HepG2 (cell line): ENCODE results near the gene ZNF574. TPM values are rescaled to one million over a fixed set of nuclear protein-coding genes. Genes with fewer than 3 reads are reported as not detected.

Experiments used
- ATAC-seq: fragments of 200-7000 bp; cut with Tn5 transposase; 3 replicates; pipeline ENCODE4 v1.9.1; 2020; ENCODE audit warnings: mild to moderate bottlenecking, moderate library complexity
- BruUV-seq: library from RNA; stranded (reverse); fragments of 400-500 nt; replicated peaks from 2 replicates; lab custom pipeline; 2021; lab: Mats Ljungman, UMichigan
- CTCF ChIA-PET: fragments of 300-600 bp; formaldehyde crosslinking; extraction: SDS; loops from one replicate; lab custom pipeline; 2021; ENCODE audit warnings: low total read pairs, inconsistent platforms, low intra/inter-chr PET ratio; lab: Yijun Ruan, JAX
- POLR2A ChIA-PET: fragments of 350-600 bp; sonication (Branson Sonifier 250); formaldehyde crosslinking; loops from one replicate; lab custom pipeline; 2020; ENCODE audit warnings: antibody characterized with exemption, inconsistent platforms; lab: Yijun Ruan, JAX
- DNase-seq: peaks from one replicate; pipeline ENCODE4 v3.0.0-alpha.2; 2015; ENCODE audit warnings: low spot score
- FAIRE-seq: peaks from 3 replicates; lab custom pipeline; 2011; peaks lifted over from hg19 to GRCh38; lab: Jason Lieb, UNC
- H2AFZ ChIP-seq: one replicate; pipeline ENCODE4 v1.6.1; 2011; ENCODE audit warnings: low read length, inconsistent platforms
- H3K27ac ChIP-seq: fragments of 300-600 bp; 3 replicates; pipeline ENCODE4 v1.8.0; 2011; ENCODE audit warnings: mixed run types, mild to moderate bottlenecking, mixed read lengths, low read length, inconsistent platforms; ENCODE audit not compliant: insufficient read depth; ENCODE audit errors: extremely low read length
- H3K27me3 ChIP-seq, 2 experiments: fragments of 200-600 bp in 1 of 2; 2 replicates in 1 of 2; 3 replicates in 1 of 2; pipeline versions ENCODE4 v1.6.0 to v1.8.0; 2011; ENCODE audit warnings: low read length in 2 of 2, mild to moderate bottlenecking in 2 of 2, moderate library complexity in 2 of 2, inconsistent platforms in 1 of 2; ENCODE audit not compliant: insufficient read depth in 2 of 2, control insufficient read depth in 1 of 2
- H3K36me3 ChIP-seq, 2 experiments: fragments of 200-600 bp in 1 of 2; replicated peaks in 1 of 2; 2 replicates in 1 of 2; 3 replicates in 1 of 2; pipeline versions ENCODE4 v1.5.1 to v1.8.0; 2011; ENCODE audit warnings: low read length in 2 of 2, inconsistent platforms in 1 of 2; ENCODE audit not compliant: insufficient read depth in 2 of 2, control insufficient read depth in 1 of 2
- H3K4me1 ChIP-seq: 2 replicates; pipeline ENCODE4 v1.5.1; 2012; ENCODE audit warnings: low read length, inconsistent platforms; ENCODE audit not compliant: insufficient read depth
- H3K4me2 ChIP-seq: 2 replicates; pipeline ENCODE4 v1.6.0; 2011; ENCODE audit warnings: low read depth, low read length, inconsistent platforms
- H3K4me3 ChIP-seq, 3 experiments: fragments of 200-600 bp in 1 of 3; sonication (generic), shearing (Covaris generic) in 1 of 3; replicated peaks in 1 of 3; 2 replicates each; pipeline ENCODE4 v1.5.1; 2011 to 2016; ENCODE audit warnings: low read length in 3 of 3, inconsistent platforms in 2 of 3, low read depth in 2 of 3, mild to moderate bottlenecking in 2 of 3, control low read depth in 1 of 3, mixed read lengths in 1 of 3; ENCODE audit not compliant: insufficient read depth in 1 of 3
- H3K79me2 ChIP-seq: one replicate; pipeline ENCODE4 v1.6.1; 2011; ENCODE audit warnings: low read length, inconsistent platforms; ENCODE audit not compliant: insufficient read depth
- H3K9ac ChIP-seq: 2 replicates; pipeline ENCODE4 v1.6.0; 2011; ENCODE audit warnings: mild to moderate bottlenecking, low read depth, low read length, inconsistent platforms; ENCODE audit not compliant: insufficient read depth
- H3K9me3 ChIP-seq: 2 replicates; pipeline ENCODE4 v1.5.1; 2012; ENCODE audit warnings: mild to moderate bottlenecking, low read length
- H4K20me1 ChIP-seq: 2 replicates; pipeline ENCODE4 v1.6.0; 2011; ENCODE audit warnings: inconsistent platforms, mild to moderate bottlenecking, low read length, moderate library complexity; ENCODE audit not compliant: insufficient read depth
- CAMTA2 ChIP-seq: sonication (generic); formaldehyde crosslinking; IDR thresholded peaks from 2 replicates; pipeline ENCODE4 v1.4.0; 2020; ENCODE audit warnings: mild to moderate bottlenecking, missing genetic modification reagents, borderline replicate concordance
- KDM3A ChIP-seq: IDR thresholded peaks from 2 replicates; pipeline ENCODE4 v1.6.1; 2018; ENCODE audit warnings: low read depth, missing compliant biosample characterization
- MEIS2 ChIP-seq: sonication (generic); formaldehyde crosslinking; IDR thresholded peaks from 2 replicates; pipeline ENCODE4 v1.9.0; 2021; ENCODE audit warnings: mild to moderate bottlenecking, missing genetic modification reagents
- NFKBIZ ChIP-seq: IDR thresholded peaks from 2 replicates; pipeline ENCODE4 v1.6.1; 2018; ENCODE audit warnings: missing genetic modification reagents, missing compliant biosample characterization
- PAWR ChIP-seq: sonication (generic); formaldehyde crosslinking; IDR thresholded peaks from 2 replicates; pipeline ENCODE4 v1.4.0; 2020; ENCODE audit warnings: missing genetic modification reagents, mild to moderate bottlenecking, borderline replicate concordance
- ZNF138 ChIP-seq: sonication (generic); formaldehyde crosslinking; IDR thresholded peaks from 2 replicates; pipeline ENCODE4 v1.5.0; 2020; ENCODE audit warnings: mild to moderate bottlenecking, low read depth, missing genetic modification reagents
- WGBS: methylation state at CpG from one replicate; pipeline ENCODE4 v1.1.6; 2017; ENCODE audit warnings: low lambda C conversion rate; 5-methylcytosine and 5-hydroxymethylcytosine counted together
- in situ Hi-C: cut with HindIII; loops from 2 replicates; pipeline ENCODE4 v1.10.0; 2017; ENCODE audit warnings: low pct_unique_long_range_greater_than_20kb; ENCODE audit not compliant: extremely low pct_ligation_motif_present
- intact Hi-C: fragments of 100-400 bp; cut with micrococcal nuclease; formaldehyde crosslinking; loops from one replicate; pipeline ENCODE4 v1.10.0; 2022; ENCODE audit not compliant: unreplicated experiment
- polyA plus RNA-seq, 8 experiments: library from polyadenylated mRNA; depleted of rRNA in 3 of 8; stranded (reverse) in 7 of 8; unstranded in 1 of 8; fragments of >200 nt; fragmentation: Illumina TruSeq in 4 of 8; extraction: Trizol in 4 of 8; gene quantifications; 2 replicates each; pipeline versions ENCODE4 v1.2.1 to v1.2.3, GENCODE V29; 2011 to 2016; ENCODE audit warnings: low read depth in 4 of 8, missing spikeins in 1 of 8, mixed read lengths in 1 of 8; ENCODE audit not compliant: insufficient read depth in 1 of 8
- total RNA-seq, 5 experiments: library from RNA; depleted of rRNA; stranded (reverse); fragments of >200 nt; fragmentation: Illumina TruSeq; extraction: Trizol; gene quantifications; 2 replicates each; pipeline ENCODE4 v1.2.3, GENCODE V29; 2016; ENCODE audit warnings: low read depth in 1 of 5
- TF ChIP-seq, protein P1 (sequence below): sonication (generic); formaldehyde crosslinking; IDR thresholded peaks from 2 replicates; pipeline ENCODE4 v1.4.0; 2020; ENCODE audit warnings: missing genetic modification reagents; ENCODE audit errors: not compliant biosample characterization
- TF ChIP-seq, protein P2 (sequence below): sonication (generic); formaldehyde crosslinking; IDR thresholded peaks from 2 replicates; pipeline ENCODE4 v1.5.0; 2020; ENCODE audit warnings: mild to moderate bottlenecking, missing genetic modification reagents

Gene ZNF574
- total and polyA plus RNA-seq, 2 of the 13 experiments (the other 11 are each of a cell fraction or from before 2014, with no cell fraction given): 7.7 to 7.9 TPM

DNA sequence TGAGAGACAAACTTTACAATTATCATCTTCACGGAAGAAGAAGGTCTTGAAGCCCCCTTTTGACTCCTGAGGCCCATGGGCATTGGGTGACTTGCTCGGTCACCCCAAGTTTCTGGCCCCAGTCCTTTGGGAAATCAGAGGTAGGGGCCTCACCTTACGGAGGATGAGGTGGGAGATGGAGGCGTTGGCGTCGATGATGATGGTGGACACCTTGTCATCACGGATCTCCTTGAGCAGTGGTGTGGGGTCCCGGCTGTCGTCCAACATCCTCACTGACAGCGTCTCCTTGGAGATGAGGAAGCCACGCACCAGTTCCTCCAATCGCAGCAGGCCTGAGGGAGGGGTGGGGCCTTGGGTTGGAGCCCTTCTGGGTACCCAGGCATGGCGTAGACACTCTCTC, 16.8 kb upstream of the ZNF574 start (continued):
- TF ChIP-seq, protein P1, sequence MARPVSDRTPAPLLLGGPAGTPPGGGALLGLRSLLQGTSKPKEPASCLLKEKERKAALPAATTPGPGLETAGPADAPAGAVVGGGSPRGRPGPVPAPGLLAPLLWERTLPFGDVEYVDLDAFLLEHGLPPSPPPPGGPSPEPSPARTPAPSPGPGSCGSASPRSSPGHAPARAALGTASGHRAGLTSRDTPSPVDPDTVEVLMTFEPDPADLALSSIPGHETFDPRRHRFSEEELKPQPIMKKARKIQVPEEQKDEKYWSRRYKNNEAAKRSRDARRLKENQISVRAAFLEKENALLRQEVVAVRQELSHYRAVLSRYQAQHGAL (CRISPR knock-in tag): no peak
- TF ChIP-seq KDM3A (CRISPR knock-in tag): no peak
- TF ChIP-seq MEIS2 (CRISPR knock-in tag): no peak
- no peak for TF ChIP-seq NFKBIZ (CRISPR knock-in tag)

DNA sequence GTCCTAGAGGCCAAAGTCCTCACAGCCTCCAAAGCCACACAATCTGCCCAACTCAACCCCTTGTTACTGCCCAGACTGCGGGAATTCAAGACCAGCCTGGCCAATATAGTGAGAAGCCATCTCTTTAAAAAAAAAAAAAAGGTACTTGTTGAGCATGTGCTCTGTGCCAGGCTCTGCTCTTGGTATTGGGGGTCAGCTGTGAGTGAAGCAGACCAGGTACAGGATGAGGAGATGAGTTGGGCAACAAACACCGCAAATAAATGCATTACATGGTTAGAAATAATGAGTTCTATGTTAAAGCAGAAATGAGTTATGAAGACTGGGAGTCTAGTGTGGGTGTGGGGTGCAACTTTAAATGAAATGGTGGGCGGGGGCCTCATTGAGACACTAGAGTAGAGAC, 15.8 kb upstream of the ZNF574 start:
- no peak for FAIRE-seq

More for the DNA sequence above, 15.8 kb upstream of the ZNF574 start:
- H3K9me3 ChIP-seq: no peaks in the 10 kb centered on the region
- no peak overlapping the region for H3K27ac ChIP-seq
- ATAC-seq (no peak), DNase-seq (no peak)
- H3K4me1 ChIP-seq: 0 out of 2 replicates have a peak, but pooled peaks cover 7% of the 10 kb centered on the region
- H3K27me3 ChIP-seq: peaks cover 0 to 14% of the 10 kb centered on the region in 2 experiments; a peak in 3 of 5 replicates
- no peaks in the 10 kb centered on the region for H4K20me1 ChIP-seq
- ChIA-PET POLR2A (no interaction called here), CTCF (no interaction called here)
- no peak overlapping the region for H3K4me3 ChIP-seq
- H2AFZ ChIP-seq: no peak overlapping the region
- H3K9ac ChIP-seq: no peak overlapping the region
- H3K79me2 ChIP-seq: no peaks in the 10 kb centered on the region
- H3K4me2 ChIP-seq: no peak overlapping the region
- H3K36me3 ChIP-seq: no peaks in the 10 kb centered on the region
- no TSS peak for BruUV-seq
- intact Hi-C loops: no loop called here
- TF ChIP-seq ZNF138 (CRISPR knock-in tag): no peak
- TF ChIP-seq, protein P2, sequence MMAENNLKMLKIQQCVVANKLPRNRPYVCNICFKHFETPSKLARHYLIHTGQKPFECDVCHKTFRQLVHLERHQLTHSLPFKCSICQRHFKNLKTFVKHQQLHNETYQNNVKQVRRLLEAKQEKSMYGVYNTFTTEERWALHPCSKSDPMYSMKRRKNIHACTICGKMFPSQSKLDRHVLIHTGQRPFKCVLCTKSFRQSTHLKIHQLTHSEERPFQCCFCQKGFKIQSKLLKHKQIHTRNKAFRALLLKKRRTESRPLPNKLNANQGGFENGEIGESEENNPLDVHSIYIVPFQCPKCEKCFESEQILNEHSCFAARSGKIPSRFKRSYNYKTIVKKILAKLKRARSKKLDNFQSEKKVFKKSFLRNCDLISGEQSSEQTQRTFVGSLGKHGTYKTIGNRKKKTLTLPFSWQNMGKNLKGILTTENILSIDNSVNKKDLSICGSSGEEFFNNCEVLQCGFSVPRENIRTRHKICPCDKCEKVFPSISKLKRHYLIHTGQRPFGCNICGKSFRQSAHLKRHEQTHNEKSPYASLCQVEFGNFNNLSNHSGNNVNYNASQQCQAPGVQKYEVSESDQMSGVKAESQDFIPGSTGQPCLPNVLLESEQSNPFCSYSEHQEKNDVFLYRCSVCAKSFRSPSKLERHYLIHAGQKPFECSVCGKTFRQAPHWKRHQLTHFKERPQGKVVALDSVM (CRISPR knock-in tag): 0 out of 2 replicates have a peak, but pooled peaks have one; percentile 43
- TF ChIP-seq PAWR: no peak
- TF ChIP-seq CAMTA2 (CRISPR knock-in tag): no peak
- in situ Hi-C loops: no loop called here
- WGBS: 45% methylated on average over 3 of the region's 3 CpGs
